Measurements from ENCODE around the gene NUDT16.
A peak's percentile ranks its signal among the peaks of the same experiment; 100 is the strongest.

Gene NUDT16

DNA sequence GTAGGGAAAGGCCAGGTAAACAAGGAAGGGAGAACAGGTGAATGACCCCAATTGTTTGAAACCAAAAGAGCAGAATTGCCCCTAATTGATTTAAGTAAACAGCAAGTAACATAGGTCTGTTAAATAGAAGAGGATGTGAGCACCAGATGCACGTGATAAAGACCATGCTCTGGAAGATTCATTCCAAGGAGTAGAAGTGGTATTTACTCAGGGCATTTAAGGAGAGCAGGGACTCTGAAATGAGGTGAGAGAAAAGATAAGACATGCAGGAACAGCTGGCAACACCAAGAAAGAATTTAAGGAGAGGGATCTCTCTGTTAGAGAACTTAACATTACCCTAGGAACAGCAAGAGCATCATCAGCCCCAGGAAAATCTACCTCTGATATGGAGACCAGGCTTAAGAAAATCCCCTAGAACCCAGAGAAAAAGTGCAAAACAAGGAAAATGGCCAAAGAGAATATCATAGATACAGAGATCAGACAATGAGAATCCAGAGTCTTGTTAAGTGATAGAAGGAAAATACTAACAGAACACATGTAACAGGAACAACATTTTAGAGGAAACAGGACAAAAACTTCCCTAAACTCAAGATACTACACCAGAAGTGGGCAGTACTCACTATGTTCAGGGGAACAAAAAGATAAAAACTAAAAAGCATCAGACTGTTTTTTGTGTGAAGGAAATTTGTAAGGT is 6.4 kb downstream of the NUDT16 start:
- DNase-seq: no peak

DNA sequence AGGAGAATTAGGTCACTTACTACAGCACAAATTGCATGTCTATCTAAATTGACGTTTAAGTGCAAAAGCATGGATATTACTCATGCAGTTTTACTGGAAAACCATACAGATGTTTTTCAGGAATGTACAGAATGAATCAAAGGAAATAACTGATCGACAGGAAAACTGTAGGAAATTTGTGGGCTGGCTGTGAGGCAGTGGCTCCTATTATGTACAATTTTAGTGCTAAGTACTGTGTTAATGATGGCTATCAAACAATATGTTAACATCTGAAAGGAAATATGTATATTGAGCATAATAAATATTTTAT is 6.9 kb downstream of the NUDT16 start:
- DNase-seq: no peak

DNA sequence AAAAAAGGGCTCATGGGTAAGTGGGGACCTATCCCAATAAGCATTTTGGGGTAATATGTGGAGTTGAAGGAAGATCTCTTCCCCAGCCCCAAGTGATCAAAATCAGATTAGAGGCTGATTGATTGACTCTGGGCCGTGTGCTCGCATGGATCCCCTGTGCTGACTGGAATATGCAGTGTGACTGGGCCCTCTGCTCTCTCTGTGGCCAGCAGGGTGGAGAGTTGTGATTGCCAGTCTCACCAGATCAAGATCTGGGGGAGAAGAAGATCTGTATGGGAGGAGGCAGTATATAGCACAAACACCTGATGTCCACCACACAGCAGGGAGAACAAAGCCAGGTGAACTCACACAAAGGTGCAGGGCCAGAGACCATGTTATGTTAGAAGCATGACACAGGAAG is 8.8 kb downstream of the NUDT16 start:
- DNase-seq: no peak

DNA sequence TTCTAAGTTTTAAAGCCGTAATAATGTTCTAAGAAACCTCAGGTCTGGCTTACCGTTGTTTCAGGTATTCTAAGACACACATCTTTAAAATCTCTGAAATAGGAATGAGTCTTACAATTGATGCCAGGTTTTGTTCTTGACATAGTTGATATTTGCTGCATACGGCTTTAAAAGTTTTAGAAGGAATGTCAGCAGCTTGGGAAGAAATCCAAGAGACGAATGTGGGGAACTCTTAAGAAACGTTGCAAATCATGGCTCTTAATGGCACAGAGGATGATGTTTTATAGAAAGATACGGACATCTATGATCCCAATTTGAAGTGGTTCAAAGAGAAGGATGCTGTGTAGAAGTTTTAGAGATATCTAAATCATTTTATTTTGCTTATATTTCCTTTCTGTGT is 11.5 kb downstream of the NUDT16 start:
- DNase-seq: no peak

DNA sequence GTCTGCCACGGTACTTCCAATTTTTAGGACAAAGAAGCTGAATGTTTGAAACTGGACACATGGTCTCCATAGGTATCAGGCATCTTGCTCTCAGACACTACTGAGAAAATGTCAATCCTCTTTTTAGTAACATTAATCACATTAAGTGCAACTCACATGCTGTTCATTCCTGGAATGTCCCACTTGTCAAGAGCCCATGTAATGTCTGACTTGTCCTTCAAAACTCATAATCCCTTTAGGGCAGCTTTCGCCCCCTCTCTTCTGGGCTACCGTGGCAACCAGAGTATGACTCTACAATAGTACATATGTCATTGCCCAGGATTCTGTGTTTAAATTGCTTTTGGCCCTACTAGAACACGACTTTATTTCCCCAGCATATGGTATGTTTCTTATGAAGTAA is 12.3 kb downstream of the NUDT16 start:
- peak; percentile 4 for DNase-seq

DNA sequence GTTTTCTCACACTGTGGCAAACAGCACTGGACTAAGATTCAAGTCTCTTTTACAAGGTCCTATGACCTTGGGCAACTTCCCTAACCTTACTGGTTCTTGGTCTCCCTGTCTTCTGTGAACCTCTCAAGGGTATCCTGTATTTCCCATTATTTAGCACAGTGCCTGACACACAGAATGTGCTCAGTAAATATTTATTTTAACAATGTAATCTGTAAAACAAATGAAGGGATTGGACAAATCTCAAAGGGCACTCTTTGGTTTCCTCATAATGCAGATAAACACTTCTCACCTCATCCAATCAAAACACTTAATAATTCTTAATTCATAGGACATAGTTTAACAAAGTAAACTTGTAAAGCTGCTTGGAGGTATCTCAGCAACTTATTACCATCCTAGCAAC is 12.8 kb downstream of the NUDT16 start:
- no peak for DNase-seq

DNA sequence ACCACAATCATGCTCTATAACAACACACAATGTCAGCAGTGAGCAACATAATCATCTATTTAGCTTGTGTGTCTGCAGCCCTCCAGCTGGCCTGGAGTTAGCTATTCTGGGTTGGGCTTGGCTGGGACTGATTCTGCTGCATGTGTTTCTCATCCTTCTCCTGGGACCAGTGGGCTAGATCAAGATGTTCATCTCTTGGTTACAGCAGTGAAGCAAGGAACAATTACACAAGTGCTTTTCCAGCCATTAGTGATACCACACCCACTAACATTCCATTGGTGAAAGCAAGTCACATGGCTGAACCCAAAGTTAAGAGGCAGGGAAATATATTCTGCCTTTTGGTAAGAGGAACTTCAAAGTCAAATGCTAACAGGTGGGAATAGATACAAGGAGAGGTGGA is 14.6 kb downstream of the NUDT16 start:
- DNase-seq: no peak

DNA sequence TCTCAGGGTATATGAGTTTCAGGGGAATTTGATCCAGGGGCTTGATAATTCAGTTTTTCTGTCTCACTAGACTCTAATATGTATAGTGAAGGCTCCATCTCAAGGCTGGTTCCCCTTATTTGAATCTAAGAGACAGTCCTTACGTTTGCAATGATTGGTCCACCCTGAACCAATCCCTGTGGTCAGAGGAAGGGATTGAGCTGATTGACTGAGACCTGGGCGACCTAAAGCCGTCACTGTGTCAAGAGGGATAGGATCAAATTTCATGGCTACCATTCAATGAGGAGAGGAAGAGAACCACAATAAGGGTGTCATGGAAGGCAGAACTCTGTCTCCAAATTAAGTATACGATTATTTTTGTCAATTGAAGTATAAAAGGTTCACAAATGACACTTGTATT is 16.3 kb downstream of the NUDT16 start:
- DNase-seq: no peak

DNA sequence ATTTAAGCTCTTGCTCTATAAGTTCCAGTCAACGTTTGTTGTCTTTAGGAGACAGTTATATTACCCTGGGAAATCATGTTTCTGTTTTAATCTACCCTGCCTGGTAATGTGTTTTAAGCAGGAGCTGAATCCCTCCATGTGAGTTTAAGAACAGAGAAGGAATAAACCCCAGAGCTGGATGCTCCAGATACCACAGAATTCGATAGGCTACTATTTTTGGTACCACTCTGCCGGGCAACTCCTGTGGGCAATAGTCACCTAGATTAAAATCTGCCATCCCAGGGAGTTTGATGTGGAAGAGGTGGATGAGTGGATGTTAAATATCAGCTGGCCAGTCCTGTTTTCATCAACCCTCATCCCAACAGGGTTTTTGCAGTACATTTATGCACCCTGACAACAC is 20.4 kb downstream of the NUDT16 start:
- no peak for DNase-seq

DNA sequence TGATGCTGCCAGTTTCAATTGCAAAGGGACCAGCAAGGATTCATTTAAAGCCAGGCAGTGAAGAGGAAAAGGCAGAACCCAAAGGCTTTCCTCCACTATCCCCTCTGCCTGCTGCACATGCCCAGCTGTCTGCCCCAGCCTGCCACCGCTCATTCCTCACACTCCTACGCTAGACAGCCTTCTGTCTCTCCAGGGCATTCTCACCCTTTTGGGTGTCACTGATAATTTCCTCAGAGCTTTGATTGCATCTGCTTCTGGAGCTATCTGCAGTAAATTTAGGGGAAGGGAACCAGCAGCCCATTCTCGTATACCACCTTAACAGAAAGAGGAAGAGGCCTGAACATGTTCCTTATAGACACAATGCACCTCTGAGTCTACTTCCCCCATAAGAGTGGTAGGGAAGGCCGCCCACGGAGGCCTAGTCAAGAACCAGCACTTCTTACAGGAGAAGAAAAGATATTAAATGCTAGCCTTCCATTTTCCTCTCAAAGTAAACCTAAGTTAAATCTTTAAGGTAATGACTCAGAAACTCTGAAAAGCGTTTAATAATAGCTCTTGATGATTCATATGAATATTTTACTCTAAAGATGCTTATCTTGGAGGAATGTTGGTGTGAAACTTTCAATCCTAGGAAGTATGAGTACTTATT is 20.9 kb downstream of the NUDT16 start:
- DNase-seq: no peak

DNA sequence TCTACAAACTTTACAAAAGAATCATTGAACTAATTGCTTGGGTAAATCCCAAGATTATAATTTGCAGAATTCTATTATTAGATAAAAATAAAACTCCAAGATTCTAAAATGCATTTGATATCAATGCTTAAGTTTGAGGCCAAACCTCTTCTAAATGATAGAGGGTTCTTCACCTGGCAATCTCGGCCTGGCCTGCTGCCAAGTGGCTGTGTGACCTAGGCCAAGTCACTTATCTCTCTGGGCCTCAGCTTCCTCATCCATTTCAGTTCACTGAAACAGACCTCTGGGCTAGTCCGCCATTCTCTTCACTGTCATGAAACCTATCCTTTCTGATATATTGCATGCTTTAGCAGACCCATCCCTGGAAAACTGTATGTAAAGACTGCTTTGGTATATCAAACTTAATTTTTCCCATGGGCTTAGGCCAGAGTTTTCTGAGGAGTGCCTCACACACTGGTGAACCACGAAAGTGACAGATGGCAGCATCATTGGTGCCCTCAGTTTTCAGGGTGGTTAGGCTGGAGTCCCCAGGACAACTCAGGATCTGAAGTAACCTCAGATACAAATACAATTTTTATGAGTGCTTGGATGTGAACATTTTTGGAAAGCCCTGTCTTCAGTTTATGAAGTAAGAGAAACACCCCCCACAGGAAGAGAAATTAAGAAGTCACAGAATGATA is 21.8 kb downstream of the NUDT16 start:
- no peak for DNase-seq

DNA sequence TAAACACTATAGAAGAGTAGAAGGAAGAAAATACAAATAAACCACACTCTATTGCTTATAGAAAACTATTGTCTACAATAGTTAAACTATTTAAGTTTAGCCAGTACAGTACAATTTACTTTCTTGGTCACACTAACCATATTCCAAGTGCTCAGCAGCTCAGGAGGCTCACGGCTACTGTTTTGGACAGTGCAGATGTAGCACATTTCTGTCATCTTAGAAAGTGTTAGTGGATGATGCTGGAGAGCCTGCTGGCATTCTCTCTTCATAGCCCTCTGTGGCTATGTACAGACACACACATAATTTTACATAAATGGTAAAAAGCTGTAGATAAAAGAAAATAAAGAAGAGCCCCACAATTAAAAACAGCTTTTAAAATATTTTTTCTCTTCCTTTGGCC is 23.8 kb downstream of the NUDT16 start:
- DNase-seq: no peak

DNA sequence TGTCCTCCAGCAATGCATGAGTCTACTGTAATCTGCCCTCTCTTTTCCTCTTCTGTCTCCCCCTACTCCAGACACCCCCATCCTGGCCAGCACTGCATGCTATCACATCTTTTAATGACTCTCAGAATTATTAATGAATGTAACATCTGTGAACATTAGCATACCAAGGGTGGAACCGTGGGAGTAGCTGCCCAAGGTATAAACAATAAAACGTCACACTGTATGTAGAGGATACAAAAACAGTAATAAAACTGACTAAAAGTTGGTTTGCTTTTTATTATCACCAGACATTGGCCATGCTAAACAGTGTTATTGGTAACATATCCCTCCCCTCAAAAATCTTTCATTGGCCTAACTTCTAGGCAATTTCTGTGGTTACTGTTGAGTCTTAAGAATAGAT is 24.7 kb downstream of the NUDT16 start:
- DNase-seq: no peak

DNA sequence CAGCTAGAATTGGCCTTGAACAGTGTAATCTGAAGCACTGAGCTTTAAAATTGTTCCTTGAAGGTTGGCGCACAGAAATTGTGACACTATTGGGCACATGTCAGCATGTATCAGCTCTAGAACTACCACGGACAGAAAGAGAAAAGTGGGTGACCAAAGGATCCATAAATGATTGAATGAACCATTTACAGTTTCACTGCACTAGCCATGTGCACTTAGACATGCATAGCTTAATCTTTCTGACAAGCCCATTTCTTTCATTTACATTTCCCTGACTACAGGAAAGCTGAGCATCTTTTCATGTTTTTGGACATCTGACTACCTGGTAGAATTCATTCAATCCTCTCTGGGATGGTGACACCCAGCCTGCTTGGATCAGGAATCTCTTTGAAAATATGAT is 36.2 kb downstream of the NUDT16 start:
- DNase-seq: no peak

DNA sequence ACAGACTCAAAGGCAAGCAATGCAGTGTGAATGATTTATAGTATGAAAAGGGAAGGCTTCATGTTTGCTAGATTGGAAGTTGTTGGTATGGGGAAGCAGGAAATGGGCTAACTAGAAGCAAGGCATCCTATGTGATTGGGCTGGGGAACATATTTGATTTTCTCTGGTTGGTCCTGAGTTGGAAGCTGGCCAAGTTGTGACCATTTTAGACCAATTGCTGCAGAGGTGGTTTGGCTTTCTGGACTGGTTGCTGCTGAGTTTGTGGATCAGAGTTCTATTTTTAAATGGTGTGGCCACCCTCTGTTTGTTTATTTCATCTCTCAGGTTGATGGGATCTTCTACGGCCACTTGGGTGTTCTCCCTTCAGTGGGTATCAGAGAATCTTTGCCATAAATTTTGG is 39.7 kb downstream of the NUDT16 start:
- DNase-seq: no peak

DNA sequence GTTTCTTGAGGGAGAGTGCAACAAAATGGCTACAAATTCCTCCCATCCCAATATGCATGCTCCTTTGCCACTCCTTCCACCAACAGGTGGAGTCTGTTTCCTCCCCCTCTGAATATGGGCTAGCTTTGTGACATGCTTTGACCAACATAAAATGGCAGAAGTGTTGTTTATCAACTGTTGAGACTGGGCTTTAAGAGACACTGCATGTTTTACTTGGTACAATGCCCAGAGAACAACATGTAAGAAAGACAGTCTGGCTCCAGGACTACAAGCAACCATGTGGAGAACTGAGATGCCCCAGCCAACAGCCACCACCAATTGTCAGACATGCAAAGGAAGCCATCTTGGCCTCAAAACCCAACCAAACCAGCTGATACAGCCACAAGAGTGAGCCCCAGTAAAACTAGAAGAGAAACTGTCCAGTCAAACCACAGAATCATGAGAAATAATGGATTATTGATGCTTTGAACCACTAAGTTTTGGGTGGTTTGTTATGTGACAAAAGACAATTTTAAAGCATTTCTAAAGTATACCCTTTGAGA is 40.5 kb downstream of the NUDT16 start:
- no peak for DNase-seq

DNA sequence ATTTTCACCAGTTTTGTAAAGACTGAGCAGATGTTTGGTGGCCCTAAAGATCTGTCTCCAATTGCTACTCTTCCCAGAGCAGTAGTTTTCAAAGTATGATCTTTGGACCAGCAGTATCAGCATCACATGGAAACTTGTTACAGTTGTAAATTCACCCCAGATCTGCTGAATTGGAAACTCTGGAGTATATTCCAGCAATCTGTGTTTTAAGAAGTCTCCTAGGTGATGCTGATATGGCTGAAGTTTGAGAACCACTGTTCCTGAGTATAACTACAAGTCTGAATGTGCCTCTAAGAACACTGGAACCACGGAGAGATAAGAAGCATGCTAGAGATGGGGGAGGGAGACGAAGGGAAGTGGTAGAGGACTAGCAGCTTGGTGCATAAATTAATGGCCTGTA is 45.7 kb downstream of the NUDT16 start:
- no peak for DNase-seq

DNA sequence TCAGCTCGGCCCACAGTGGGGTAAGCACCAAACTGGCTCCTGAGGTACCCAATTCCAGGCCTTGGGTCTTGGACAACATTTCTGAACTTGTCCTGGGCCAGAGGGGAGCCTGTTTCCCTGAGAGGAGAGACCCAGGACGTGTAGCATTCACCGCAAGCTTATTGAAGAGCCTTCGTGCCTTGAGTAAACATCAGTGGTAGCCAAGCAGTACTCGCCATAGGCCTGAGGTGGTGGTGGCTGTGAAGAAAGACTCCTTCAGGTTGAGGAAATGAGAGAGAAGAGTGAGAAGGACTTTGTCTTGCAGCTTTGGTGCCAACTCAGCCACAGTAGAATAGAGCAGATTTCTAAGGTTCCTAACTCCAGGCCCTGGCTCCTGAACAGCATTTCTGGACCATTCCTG is 50.2 kb downstream of the NUDT16 start:
- DNase-seq: no peak

DNA sequence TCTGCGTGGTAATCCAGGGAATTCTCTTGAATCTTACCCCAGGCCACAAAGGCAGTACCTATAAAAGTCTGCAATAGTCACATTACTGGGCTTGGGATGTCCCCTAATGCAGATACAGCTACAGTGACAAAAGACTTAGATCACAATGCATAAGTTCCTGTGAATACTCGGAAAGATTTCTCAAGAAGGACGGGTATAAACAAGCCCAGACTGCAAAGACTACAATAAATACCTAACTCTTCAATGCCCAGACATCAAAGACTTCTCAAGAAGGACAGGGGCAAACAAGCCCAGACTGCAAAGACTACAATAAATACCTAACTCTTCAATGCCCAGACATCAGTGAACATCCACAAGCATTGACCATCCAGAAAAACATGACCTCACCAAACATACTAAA is 50.9 kb downstream of the NUDT16 start:
- DNase-seq: no peak

DNA sequence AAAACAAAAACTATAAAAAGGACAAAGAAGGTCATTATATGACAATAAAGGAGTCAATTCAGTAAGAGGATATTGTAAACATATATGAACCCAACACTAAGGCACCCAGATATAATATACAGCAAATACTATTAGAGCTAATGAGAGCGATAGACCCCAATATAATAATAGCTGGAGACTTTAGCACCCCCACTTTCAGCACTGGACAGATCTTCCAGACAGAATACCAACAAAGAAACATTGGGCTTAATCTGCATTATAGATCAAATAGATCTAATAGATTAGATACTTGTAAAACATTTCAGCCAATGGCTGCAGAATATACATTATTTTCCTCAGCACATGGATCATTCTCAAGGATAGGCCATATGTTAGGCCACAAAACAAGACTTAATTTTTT is 53.4 kb downstream of the NUDT16 start:
- no peak for DNase-seq

Measured in amniotic stem cell (primary cell).